SK-N-SH treated with all-trans-retinoic acid at 6 μM for 48 hours (cell line): ENCODE results near the gene ADGRD2.

Experiments
- ATAC-seq: fragments of 200-7000 bp; cut with Tn5 transposase; 3 replicates; pipeline ENCODE4 v1.9.1; 2020; ENCODE audit warnings: mild to moderate bottlenecking, moderate library complexity
- ARNTL ChIP-seq: fragments of 450-650 bp; formaldehyde crosslinking; IDR thresholded peaks from 2 replicates; pipeline ENCODE4 v1.5.0; 2020; ENCODE audit warnings: low read depth, mild to moderate bottlenecking, moderate library complexity, borderline replicate concordance
- BACH2 ChIP-seq: fragments of 250-450 bp; sonication (Bioruptor Pico); IDR thresholded peaks from 2 replicates; pipeline ENCODE4 v1.9.0; 2021; ENCODE audit warnings: mild to moderate bottlenecking, borderline replicate concordance
- ESRRG ChIP-seq: fragments of 250-450 bp; sonication (Bioruptor Pico); IDR thresholded peaks from 2 replicates; pipeline ENCODE4 v1.6.1; 2021; ENCODE audit warnings: mild to moderate bottlenecking
- GLIS3 ChIP-seq: fragments of 250-450 bp; sonication (Bioruptor Pico); IDR thresholded peaks from 2 replicates; pipeline ENCODE4 v1.5.0; 2020; ENCODE audit warnings: mild to moderate bottlenecking, moderate library complexity
- ISL1 ChIP-seq: fragments of 250-450 bp; sonication (Bioruptor Pico); IDR thresholded peaks from 2 replicates; pipeline ENCODE4 v2.1.2; 2022; ENCODE audit warnings: mild to moderate bottlenecking, moderate library complexity
- OSR1 ChIP-seq: fragments of 250-450 bp; sonication (Bioruptor Pico); IDR thresholded peaks from 2 replicates; pipeline ENCODE4 v1.8.0; 2022; ENCODE audit warnings: moderate library complexity, mild to moderate bottlenecking, inconsistent platforms
- POU6F1 ChIP-seq: fragments of 250-450 bp; sonication (Bioruptor Pico); IDR thresholded peaks from 2 replicates; pipeline ENCODE4 v1.8.0; 2021; ENCODE audit warnings: low read depth, mild to moderate bottlenecking, moderate library complexity, borderline replicate concordance
- PPARA ChIP-seq: fragments of 250-450 bp; sonication (Bioruptor Pico); IDR thresholded peaks from 2 replicates; pipeline ENCODE4 v1.5.0; 2020; ENCODE audit warnings: mild to moderate bottlenecking, borderline replicate concordance
- RARB ChIP-seq: fragments of 250-450 bp; sonication (Bioruptor Pico); IDR thresholded peaks from 2 replicates; pipeline ENCODE4 v1.8.0; 2021; ENCODE audit warnings: mild to moderate bottlenecking, moderate library complexity
- TCF4 ChIP-seq: fragments of 250-450 bp; sonication (Bioruptor Pico); IDR thresholded peaks from 2 replicates; pipeline ENCODE4 v1.8.0; 2021; ENCODE audit warnings: mild to moderate bottlenecking, moderate library complexity, borderline replicate concordance
- TOX ChIP-seq: fragments of 250-450 bp; sonication (Bioruptor Pico); IDR thresholded peaks from 2 replicates; pipeline ENCODE4 v1.8.0; 2021; ENCODE audit warnings: mild to moderate bottlenecking, moderate library complexity, borderline replicate concordance
- TSHZ2 ChIP-seq: fragments of 250-450 bp; sonication (Bioruptor Pico); IDR thresholded peaks from 2 replicates; pipeline ENCODE4 v1.5.0; 2020; ENCODE audit warnings: mild to moderate bottlenecking, moderate library complexity
- ZC3H10 ChIP-seq: fragments of 250-450 bp; sonication (Bioruptor Pico); IDR thresholded peaks from 2 replicates; pipeline ENCODE4 v1.5.1; 2021; ENCODE audit warnings: mild to moderate bottlenecking, moderate library complexity
- ZFP3 ChIP-seq: fragments of 250-450 bp; sonication (Bioruptor Pico); IDR thresholded peaks from 2 replicates; pipeline ENCODE4 v1.5.0; 2020; ENCODE audit warnings: mild to moderate bottlenecking, moderate library complexity
- ZFP30 ChIP-seq: fragments of 450-650 bp; formaldehyde crosslinking; IDR thresholded peaks from 2 replicates; pipeline ENCODE4 v1.5.0; 2022; ENCODE audit warnings: mild to moderate bottlenecking, moderate library complexity
- ZNF565 ChIP-seq: fragments of 450-650 bp; formaldehyde crosslinking; conservative IDR thresholded peaks from 2 replicates; pipeline ENCODE4 v1.5.0; 2020; ENCODE audit warnings: low read depth, mild to moderate bottlenecking, moderate library complexity
- ZNF8 ChIP-seq: fragments of 450-650 bp; formaldehyde crosslinking; IDR thresholded peaks from 2 replicates; pipeline ENCODE4 v1.5.0; 2020; ENCODE audit warnings: mild to moderate bottlenecking, moderate library complexity
- TF ChIP-seq, protein P1 (sequence below): fragments of 250-450 bp; sonication (Bioruptor Pico); IDR thresholded peaks from 2 replicates; pipeline ENCODE4 v1.5.1; 2020; ENCODE audit warnings: low read depth, mild to moderate bottlenecking, moderate library complexity

Gene ADGRD2

DNA sequence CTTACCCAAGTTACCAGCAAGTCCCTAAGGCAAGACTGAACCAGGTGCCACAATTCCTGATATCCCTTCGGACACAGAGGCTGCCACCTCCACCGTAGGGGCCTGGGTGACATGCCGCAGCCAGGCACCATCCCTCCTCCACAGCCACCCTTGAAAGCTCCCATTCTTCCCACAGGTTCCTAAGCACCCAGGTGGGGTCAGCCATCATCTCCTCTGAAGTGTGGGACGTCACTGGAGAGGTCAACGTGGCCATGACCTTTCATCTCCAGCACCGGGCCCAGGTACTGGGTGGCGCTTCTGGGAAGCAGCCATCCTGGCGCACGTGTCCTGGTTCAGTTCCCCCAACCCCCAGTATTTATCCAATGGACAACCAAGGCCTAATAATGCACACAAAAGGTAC, 8.2 kb downstream of the ADGRD2 start:
- no peak for TF ChIP-seq ISL1
- TF ChIP-seq ESRRG (CRISPR knock-in tag), result no peak
- no peak for TF ChIP-seq OSR1 (CRISPR knock-in tag)
- TF ChIP-seq ZC3H10 (CRISPR knock-in tag), result no peak
- TF ChIP-seq PPARA (CRISPR knock-in tag), result no peak
- no peak for TF ChIP-seq ZNF565 (CRISPR knock-in tag)
- ATAC-seq, result no peak

DNA sequence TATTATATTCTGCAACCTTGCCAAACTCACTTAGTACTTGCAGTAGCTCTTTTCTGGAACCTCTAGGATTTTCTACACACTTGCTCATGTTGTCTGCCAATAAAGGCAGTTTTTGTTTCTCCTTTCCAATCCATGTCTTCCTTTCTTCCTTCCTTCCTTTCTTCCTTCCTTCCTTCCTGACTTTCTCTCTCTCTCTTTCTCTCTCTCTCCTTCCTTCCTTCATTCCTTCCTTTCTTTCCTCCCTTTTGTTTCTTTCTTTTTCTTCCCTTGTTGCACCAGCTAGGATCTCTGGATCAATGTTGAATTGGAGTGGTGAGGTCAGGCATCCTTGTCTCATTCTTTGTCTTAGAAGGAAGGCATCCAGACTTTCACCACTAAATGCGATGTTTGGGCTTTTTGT, 12.5 kb downstream of the ADGRD2 start:
- ATAC-seq, result no peak
- no peak for TF ChIP-seq BACH2 (CRISPR knock-in tag)
- TF ChIP-seq TCF4 (CRISPR knock-in tag), result no peak
- no peak for TF ChIP-seq ZNF8
- TF ChIP-seq ZNF565 (CRISPR knock-in tag), result no peak
- no peak for TF ChIP-seq ZFP3 (CRISPR knock-in tag)
- TF ChIP-seq POU6F1 (CRISPR knock-in tag), result no peak
- TF ChIP-seq GLIS3 (CRISPR knock-in tag), result no peak
- TF ChIP-seq ARNTL (CRISPR knock-in tag), result no peak
- TF ChIP-seq, protein P1, sequence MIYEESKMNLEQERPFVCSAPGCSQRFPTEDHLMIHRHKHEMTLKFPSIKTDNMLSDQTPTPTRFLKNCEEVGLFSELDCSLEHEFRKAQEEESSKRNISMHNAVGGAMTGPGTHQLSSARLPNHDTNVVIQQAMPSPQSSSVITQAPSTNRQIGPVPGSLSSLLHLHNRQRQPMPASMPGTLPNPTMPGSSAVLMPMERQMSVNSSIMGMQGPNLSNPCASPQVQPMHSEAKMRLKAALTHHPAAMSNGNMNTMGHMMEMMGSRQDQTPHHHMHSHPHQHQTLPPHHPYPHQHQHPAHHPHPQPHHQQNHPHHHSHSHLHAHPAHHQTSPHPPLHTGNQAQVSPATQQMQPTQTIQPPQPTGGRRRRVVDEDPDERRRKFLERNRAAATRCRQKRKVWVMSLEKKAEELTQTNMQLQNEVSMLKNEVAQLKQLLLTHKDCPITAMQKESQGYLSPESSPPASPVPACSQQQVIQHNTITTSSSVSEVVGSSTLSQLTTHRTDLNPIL (CRISPR knock-in tag), result no peak
- TF ChIP-seq TSHZ2 (CRISPR knock-in tag), result no peak
- no peak for TF ChIP-seq ISL1

DNA sequence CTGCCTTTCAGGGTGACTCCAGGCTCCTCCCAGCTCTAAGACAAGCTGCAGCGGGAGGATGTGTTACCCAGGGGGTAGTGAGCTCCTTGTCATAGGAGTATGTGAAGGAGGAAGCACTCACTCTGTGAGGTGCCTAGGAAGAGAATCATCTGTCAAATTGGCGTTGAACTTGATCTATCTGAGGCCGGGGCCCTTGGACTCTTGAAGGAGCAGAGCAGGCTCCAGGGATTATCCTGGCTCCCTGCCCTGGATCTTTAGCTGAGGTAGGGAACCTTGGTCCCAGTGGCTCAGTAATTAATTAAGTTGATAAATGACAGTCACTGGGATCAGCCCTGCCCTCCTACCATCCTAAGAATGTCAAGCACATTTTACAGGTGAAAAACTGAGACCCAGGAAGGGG, 15.5 kb downstream of the ADGRD2 start:
- no peak for ATAC-seq
- TF ChIP-seq POU6F1 (CRISPR knock-in tag) (no peak), RARB (CRISPR knock-in tag) (no peak), OSR1 (CRISPR knock-in tag) (no peak), ZFP30 (no peak), ZC3H10 (CRISPR knock-in tag) (no peak), TOX (CRISPR knock-in tag) (no peak), ISL1 (no peak)

- TF ChIP-seq, protein P1 (CRISPR knock-in tag), result no peak
- no peak for TF ChIP-seq RARB (CRISPR knock-in tag)
- TF ChIP-seq, all 23 proteins: peak for 0
- no peak for ATAC-seq
Observed at GRCh38 chr9:124467410-124468060, 17.3 kb downstream of the ADGRD2 start.
